HCT116 (cell line): Measurements from ENCODE around the gene ADAP2. TPM values are rescaled to one million over a fixed set of nuclear protein-coding genes. Genes with fewer than 3 reads are reported as not detected.

Experiments used
- ATAC-seq: fragments of 200-7000 bp; cut with Tn5 transposase; 2 replicates; pipeline ENCODE4 v1.9.1; 2020; ENCODE audit warnings: mild to moderate bottlenecking, moderate library complexity
- BruUV-seq: library from RNA; stranded (reverse); fragments of 400-500 nt; replicated peaks from 2 replicates; lab custom pipeline; 2021; lab: Mats Ljungman, UMichigan
- CTCF ChIA-PET: fragments of 300-600 bp; sonication (Branson Sonifier 250); formaldehyde crosslinking; loops from one replicate; lab custom pipeline; 2021; ENCODE audit warnings: antibody characterized with exemption; lab: Charles Lee
- POLR2A ChIA-PET: fragments of 300-600, 350-600 bp; sonication (Branson Sonifier 250); formaldehyde crosslinking; loops from one replicate; lab custom pipeline; 2021; ENCODE audit warnings: antibody characterized with exemption; lab: Charles Lee
- RAD21 ChIA-PET, 2 experiments: fragments of 300-600 bp; sonication (Branson Sonifier 250); formaldehyde crosslinking; loops; one replicate each; lab custom pipeline; 2023; ENCODE audit warnings: low total read pairs in 2 of 2; ENCODE audit not compliant: uncharacterized antibody in 2 of 2, unreplicated experiment in 2 of 2, low non-redundant PET in 1 of 2; lab: Charles Lee
- DNase-seq: peaks from one replicate; pipeline ENCODE4 v3.0.0-alpha.2; 2010; ENCODE audit warnings: low read depth, low spot score
- H2AFZ ChIP-seq: fragments of 200-600 bp; shearing (Covaris generic), sonication (generic); 2 replicates; pipeline ENCODE4 v1.6.1; 2017; ENCODE audit warnings: low read depth, mixed run types, mixed read lengths, antibody characterized with exemption, low read length; ENCODE audit not compliant: poor library complexity, severe bottlenecking
- H3K27ac ChIP-seq: 2 replicates; pipeline ENCODE4 v1.5.1; 2012; ENCODE audit warnings: low read depth, low read length
- H3K27me3 ChIP-seq: fragments of 200-600 bp; sonication (generic); 2 replicates; pipeline ENCODE4 v1.6.1; 2016; ENCODE audit warnings: mixed run types, low read length, mixed read lengths; ENCODE audit not compliant: insufficient read depth
- H3K36me3 ChIP-seq, 2 experiments: fragments of 200-500 bp in 1 of 2; fragments of 200-600 bp in 1 of 2; sonication (Bioruptor generic) in 1 of 2; sonication (generic) in 1 of 2; 2 replicates each; pipeline versions ENCODE4 v1.5.1 to v1.6.1; 2014 to 2016; ENCODE audit warnings: low read length in 2 of 2, inconsistent platforms in 1 of 2, mixed read lengths in 1 of 2, mixed run types in 1 of 2; ENCODE audit not compliant: insufficient read depth in 2 of 2, control insufficient read depth in 1 of 2
- H3K4me1 ChIP-seq, 2 experiments: fragments of 200-600 bp in 1 of 2; sonication (generic) in 1 of 2; 2 replicates each; pipeline versions ENCODE4 v1.5.1 to v1.6.1; 2012 to 2017; ENCODE audit warnings: low read length in 2 of 2, inconsistent platforms in 1 of 2, mild to moderate bottlenecking in 1 of 2, mixed read lengths in 1 of 2, mixed run types in 1 of 2, moderate library complexity in 1 of 2; ENCODE audit not compliant: insufficient read depth in 2 of 2, control insufficient read depth in 1 of 2
- H3K4me2 ChIP-seq: fragments of 200-600 bp; sonication (generic); 2 replicates; pipeline ENCODE4 v1.6.1; 2017; ENCODE audit warnings: mixed run types, low read length, mixed read lengths
- H3K4me3 ChIP-seq, 2 experiments: fragments of 200-600 bp in 1 of 2; sonication (generic) in 1 of 2; replicated peaks in 1 of 2; 2 replicates each; pipeline ENCODE4 v1.5.1; 2011 to 2016; ENCODE audit warnings: low read length in 2 of 2, control low read depth in 1 of 2, low read depth in 1 of 2, mild to moderate bottlenecking in 1 of 2, mixed read lengths in 1 of 2, mixed run types in 1 of 2
- H3K79me2 ChIP-seq: fragments of 200-600 bp; sonication (generic); 2 replicates; pipeline ENCODE4 v1.6.1; 2017; ENCODE audit warnings: mild to moderate bottlenecking, mixed run types, low read length, moderate library complexity, mixed read lengths; ENCODE audit not compliant: insufficient read depth
- H3K9ac ChIP-seq: fragments of 200-600 bp; sonication (generic); 2 replicates; pipeline ENCODE4 v1.6.1; 2016; ENCODE audit warnings: low read length, mixed read lengths
- H3K9me2 ChIP-seq: fragments of 200-600 bp; sonication (generic), shearing (Covaris generic); 2 replicates; pipeline ENCODE4 v1.6.1; 2017; ENCODE audit warnings: mixed run types, mild to moderate bottlenecking, moderate library complexity; ENCODE audit not compliant: insufficient read depth
- H3K9me3 ChIP-seq, 2 experiments: fragments of 200-500 bp in 1 of 2; fragments of 200-600 bp in 1 of 2; sonication (Bioruptor generic) in 1 of 2; sonication (generic) in 1 of 2; 2 replicates each; pipeline ENCODE4 v1.6.1; 2014 to 2017; ENCODE audit warnings: low read length in 2 of 2, mixed read lengths in 2 of 2, inconsistent platforms in 1 of 2, low read depth in 1 of 2, mild to moderate bottlenecking in 1 of 2, mixed run types in 1 of 2, moderate library complexity in 1 of 2; ENCODE audit not compliant: control insufficient read depth in 1 of 2, insufficient read depth in 1 of 2
- H4K20me1 ChIP-seq: fragments of 200-600 bp; sonication (generic), shearing (Covaris generic); 2 replicates; pipeline ENCODE4 v1.6.1; 2017; ENCODE audit warnings: mixed run types, mild to moderate bottlenecking, moderate library complexity; ENCODE audit not compliant: insufficient read depth
- ATF3 ChIP-seq: IDR thresholded peaks from 2 replicates; pipeline ENCODE4 v1.6.1; 2012
- CBX3 ChIP-seq: IDR thresholded peaks from 2 replicates; pipeline ENCODE4 v1.6.1; 2012; ENCODE audit warnings: low read depth
- CEBPB ChIP-seq: IDR thresholded peaks from 2 replicates; pipeline ENCODE4 v1.6.1; 2012; ENCODE audit warnings: low read depth
- CTCF ChIP-seq, 3 experiments: fragments of 200-600 bp in 1 of 3; sonication (generic) in 1 of 3; IDR thresholded peaks in 2 of 3; conservative IDR thresholded peaks in 1 of 3; 2 replicates each; pipeline ENCODE4 v1.5.1; 2012 to 2017; ENCODE audit warnings: low read depth in 2 of 3, low read length in 2 of 3, antibody characterized with exemption in 1 of 3, borderline replicate concordance in 1 of 3, control low read depth in 1 of 3, mild to moderate bottlenecking in 1 of 3, mixed read lengths in 1 of 3, mixed run types in 1 of 3, moderate library complexity in 1 of 3; ENCODE audit not compliant: insufficient read depth in 1 of 3
- EGR1 ChIP-seq: IDR thresholded peaks from 2 replicates; pipeline ENCODE4 v1.6.1; 2012; ENCODE audit warnings: low read depth
- ELF1 ChIP-seq: IDR thresholded peaks from 2 replicates; pipeline ENCODE4 v1.6.1; 2012; ENCODE audit warnings: low read depth, borderline replicate concordance
- EZH2 ChIP-seq: fragments of 200-600 bp; sonication (generic); IDR thresholded peaks from 2 replicates; pipeline ENCODE4 v1.6.1; 2017; ENCODE audit warnings: antibody characterized with exemption, mixed run types
- EZH2phosphoT487 ChIP-seq: fragments of 200-600 bp; IDR thresholded peaks from 2 replicates; pipeline ENCODE4 v1.6.1; 2018; ENCODE audit warnings: antibody characterized with exemption, borderline replicate concordance
- MAX ChIP-seq: IDR thresholded peaks from 2 replicates; pipeline ENCODE4 v1.6.1; 2012
- POLR2A ChIP-seq: IDR thresholded peaks from 2 replicates; pipeline ENCODE4 v1.7.0; 2011; ENCODE audit warnings: borderline replicate concordance; ENCODE audit not compliant: insufficient read depth, insufficient read length; ENCODE audit errors: extremely low read depth
- POLR2AphosphoS5 ChIP-seq: IDR thresholded peaks from 2 replicates; pipeline ENCODE4 v1.6.1; 2011; ENCODE audit warnings: mild to moderate bottlenecking, low read depth, low read length, moderate library complexity
- REST ChIP-seq: IDR thresholded peaks from 2 replicates; pipeline ENCODE4 v1.6.1; 2012; ENCODE audit warnings: low read depth
- SIN3A ChIP-seq: IDR thresholded peaks from 2 replicates; pipeline ENCODE4 v1.6.1; 2012; ENCODE audit warnings: low read depth
- SRF ChIP-seq: IDR thresholded peaks from 2 replicates; pipeline ENCODE4 v1.6.1; 2012; ENCODE audit warnings: low read depth
- TCF7L2 ChIP-seq: IDR thresholded peaks from 2 replicates; pipeline ENCODE4 v1.7.0; 2011; ENCODE audit warnings: borderline replicate concordance, inconsistent platforms; ENCODE audit not compliant: insufficient read depth, insufficient read length; ENCODE audit errors: extremely low read depth
- ZBTB33 ChIP-seq: IDR thresholded peaks from 2 replicates; pipeline ENCODE4 v1.6.1; 2011; ENCODE audit warnings: mild to moderate bottlenecking, low read length, moderate library complexity; ENCODE audit not compliant: insufficient replicate concordance; ENCODE audit errors: extremely low read depth
- ZNF274 ChIP-seq: fragments of 200-500 bp; sonication (Bioruptor generic); IDR thresholded peaks from 2 replicates; pipeline ENCODE4 v1.6.1; 2014; ENCODE audit warnings: mild to moderate bottlenecking, low read depth, low read length, inconsistent platforms
- intact Hi-C: fragments of 100-400 bp; cut with micrococcal nuclease; formaldehyde crosslinking; loops from 2 replicates; pipeline ENCODE4 v1.10.0; 2022
- total RNA-seq: library from RNA; stranded (reverse); gene quantifications from one replicate; pipeline ENCODE4 v1.2.1, GENCODE V29; 2021; ENCODE audit not compliant: unreplicated experiment

ADAP2 gene
- total RNA-seq, 1 experiment from 2014 or later = 17.2 TPM

GRCh38 chr17:30954046-30954830 lies 32.5 kb downstream of the ADAP2 start:
- Histone ChIP-seq H3K27me3 (no peaks in the 10 kb centered on the region), H3K79me2 (no peaks in the 10 kb centered on the region), H3K9ac (no peak overlapping the region), H2AFZ (no peak overlapping the region), H3K9me3 (no peaks in the 10 kb centered on the region), H3K36me3 (0 out of 4 replicates have a peak, but pooled peaks cover 2 to 4% of the 10 kb centered on the region in 2 experiments), H4K20me1 (no peaks in the 10 kb centered on the region), H3K4me1 (no peaks in the 10 kb centered on the region; a peak in 1 of 4 replicates), H3K4me3 (no peak overlapping the region), H3K4me2 (no peak overlapping the region), H3K27ac (no peak overlapping the region), H3K9me2 (no peaks in the 10 kb centered on the region)
- TF ChIP-seq POLR2A (no peak), CBX3 (no peak), ELF1 (no peak), POLR2AphosphoS5 (no peak), SIN3A (no peak), EZH2phosphoT487 (no peak), CTCF (IDR thresholded peaks at IDR 0.05 in 2 of 3, conservative IDR thresholded peaks at IDR 0.05 in 1 of 3; ENCODE audit: borderline replicate concordance in 1 of 3, insufficient read depth in 1 of 3, low read depth in 2 of 3, low read length in 2 of 3) (no peak), SRF (no peak), TCF7L2 (no peak), REST (no peak), ZBTB33 (no peak), CEBPB (no peak), ZNF274 (no peak), EZH2 (no peak), MAX (no peak), EGR1 (no peak), ATF3 (no peak)
- RAD21 ChIA-PET = no interaction called here
- no peak for ATAC-seq
- DNase-seq = no peak
- CTCF ChIA-PET = no interaction called here
- BruUV-seq = no TSS peak
- intact Hi-C loops = no loop called here
- POLR2A ChIA-PET = no interaction called here
